Progenitor cell of endocrine pancreas (in vitro differentiated cells): ENCODE data around the gene NEDD1. TPM values are rescaled to one million over a fixed set of nuclear protein-coding genes. Genes with fewer than 3 reads are reported as not detected.

Experiments
- DNase-seq: peaks from one replicate; pipeline ENCODE4 v3.0.0; 2021; ENCODE audit warnings: low spot score; ENCODE audit not compliant: unreplicated experiment
- H3K27ac Mint-ChIP-seq: 2 replicates; pipeline ENCODE4 v1.8.0; 2021; ENCODE audit warnings: mild to moderate bottlenecking, moderate library complexity, mixed read lengths
- H3K27me3 Mint-ChIP-seq: 2 replicates; pipeline ENCODE4 v1.8.0; 2021; ENCODE audit warnings: mixed read lengths
- H3K36me3 Mint-ChIP-seq: 2 replicates; pipeline ENCODE4 v1.8.0; 2022; ENCODE audit warnings: mixed read lengths; ENCODE audit not compliant: insufficient read depth
- H3K4me1 Mint-ChIP-seq: 2 replicates; pipeline ENCODE4 v1.8.0; 2021; ENCODE audit warnings: low read depth, mixed read lengths
- H3K4me3 Mint-ChIP-seq: 2 replicates; pipeline ENCODE4 v1.8.0; 2021; ENCODE audit warnings: low read depth, mild to moderate bottlenecking, moderate library complexity, mixed read lengths
- H3K9me3 Mint-ChIP-seq: 2 replicates; pipeline ENCODE4 v1.8.0; 2021; ENCODE audit warnings: low read depth, mixed read lengths
- total RNA-seq: library from RNA; stranded (reverse); gene quantifications from 2 replicates; pipeline ENCODE4 v1.2.1, GENCODE V29; 2021
- TF ChIP-seq, protein P1 (sequence below): fragments of 200-600 bp; sonication (generic); IDR thresholded peaks from one replicate; pipeline ENCODE4 v1.5.0; 2021; ENCODE audit warnings: antibody characterized with exemption, mild to moderate bottlenecking; ENCODE audit not compliant: unreplicated experiment

Gene NEDD1
- total RNA-seq, 1 donor from 2014 or later = 24.3 TPM

DNA sequence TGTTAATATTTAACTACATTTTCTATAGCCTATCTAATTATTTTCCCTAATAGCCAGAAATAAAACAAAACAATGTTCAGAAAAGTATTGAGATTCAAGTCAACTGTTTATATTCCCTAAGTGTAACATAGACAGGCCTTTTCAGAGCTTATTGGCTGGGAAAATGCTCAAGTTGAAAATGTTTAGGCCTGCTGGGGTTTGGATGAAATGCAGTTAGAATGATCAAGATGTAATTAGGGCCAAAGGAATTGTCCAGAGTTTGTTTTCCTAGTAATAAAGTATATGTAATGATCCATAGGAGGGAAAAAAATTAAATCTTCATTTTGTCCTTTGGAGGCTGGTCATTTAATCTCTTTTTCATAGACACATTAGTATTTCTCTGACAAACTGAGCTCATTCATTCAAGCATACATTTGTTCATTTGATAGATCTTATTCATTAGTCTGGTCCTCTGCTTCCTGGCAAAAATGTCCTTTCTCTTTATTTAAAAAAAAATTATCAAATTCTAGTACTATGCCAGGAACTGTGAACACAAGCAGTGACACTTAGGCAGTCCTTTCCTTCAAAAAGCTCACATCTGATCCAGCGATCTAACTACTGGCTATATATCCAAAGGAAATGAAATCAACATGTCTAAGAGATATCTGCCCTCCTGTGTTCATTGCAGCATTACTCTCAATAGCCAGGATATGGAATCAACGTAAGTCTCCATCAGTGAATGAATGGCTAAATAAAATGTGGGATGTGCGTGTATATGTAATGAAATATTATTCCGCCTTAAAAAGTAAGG is 40.1 kb upstream of the NEDD1 start:
- Mint-ChIP-seq H3K4me1 (peaks cover 2% of the 10 kb centered on the region), H3K27ac (no peak overlapping the region), H3K36me3 (no peaks in the 10 kb centered on the region), H3K27me3 (no peaks in the 10 kb centered on the region), H3K4me3 (no peak overlapping the region), H3K9me3 (no peaks in the 10 kb centered on the region)
- no peak for DNase-seq
- TF ChIP-seq, protein P1, sequence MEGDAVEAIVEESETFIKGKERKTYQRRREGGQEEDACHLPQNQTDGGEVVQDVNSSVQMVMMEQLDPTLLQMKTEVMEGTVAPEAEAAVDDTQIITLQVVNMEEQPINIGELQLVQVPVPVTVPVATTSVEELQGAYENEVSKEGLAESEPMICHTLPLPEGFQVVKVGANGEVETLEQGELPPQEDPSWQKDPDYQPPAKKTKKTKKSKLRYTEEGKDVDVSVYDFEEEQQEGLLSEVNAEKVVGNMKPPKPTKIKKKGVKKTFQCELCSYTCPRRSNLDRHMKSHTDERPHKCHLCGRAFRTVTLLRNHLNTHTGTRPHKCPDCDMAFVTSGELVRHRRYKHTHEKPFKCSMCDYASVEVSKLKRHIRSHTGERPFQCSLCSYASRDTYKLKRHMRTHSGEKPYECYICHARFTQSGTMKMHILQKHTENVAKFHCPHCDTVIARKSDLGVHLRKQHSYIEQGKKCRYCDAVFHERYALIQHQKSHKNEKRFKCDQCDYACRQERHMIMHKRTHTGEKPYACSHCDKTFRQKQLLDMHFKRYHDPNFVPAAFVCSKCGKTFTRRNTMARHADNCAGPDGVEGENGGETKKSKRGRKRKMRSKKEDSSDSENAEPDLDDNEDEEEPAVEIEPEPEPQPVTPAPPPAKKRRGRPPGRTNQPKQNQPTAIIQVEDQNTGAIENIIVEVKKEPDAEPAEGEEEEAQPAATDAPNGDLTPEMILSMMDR = no peak

DNA sequence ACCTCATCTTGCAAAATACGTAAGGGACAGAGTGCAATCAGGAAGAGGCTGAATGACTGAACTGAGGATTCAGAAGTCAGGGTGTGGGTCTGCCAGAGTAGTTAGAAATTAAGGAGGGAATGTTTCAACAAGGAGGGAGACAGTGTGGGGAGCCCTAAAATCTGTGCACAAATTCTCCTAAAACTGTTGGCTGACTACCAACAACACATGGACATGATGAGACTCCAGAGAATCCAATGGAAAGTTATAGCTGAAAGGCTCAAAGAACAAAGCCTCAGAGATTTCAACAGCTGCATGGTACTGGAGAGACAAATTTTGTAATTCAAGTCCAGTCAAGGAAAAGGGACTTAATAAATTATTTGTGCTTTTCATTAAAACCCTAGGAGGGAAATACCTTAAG is 36.1 kb upstream of the NEDD1 start:
- DNase-seq = no peak
- Mint-ChIP-seq H3K27me3 (no peaks in the 10 kb centered on the region), H3K9me3 (peaks cover 3% of the 10 kb centered on the region), H3K4me1 (no peaks in the 10 kb centered on the region), H3K4me3 (no peak overlapping the region), H3K36me3 (no peaks in the 10 kb centered on the region), H3K27ac (no peak overlapping the region)
- TF ChIP-seq, protein P1 = no peak

DNA sequence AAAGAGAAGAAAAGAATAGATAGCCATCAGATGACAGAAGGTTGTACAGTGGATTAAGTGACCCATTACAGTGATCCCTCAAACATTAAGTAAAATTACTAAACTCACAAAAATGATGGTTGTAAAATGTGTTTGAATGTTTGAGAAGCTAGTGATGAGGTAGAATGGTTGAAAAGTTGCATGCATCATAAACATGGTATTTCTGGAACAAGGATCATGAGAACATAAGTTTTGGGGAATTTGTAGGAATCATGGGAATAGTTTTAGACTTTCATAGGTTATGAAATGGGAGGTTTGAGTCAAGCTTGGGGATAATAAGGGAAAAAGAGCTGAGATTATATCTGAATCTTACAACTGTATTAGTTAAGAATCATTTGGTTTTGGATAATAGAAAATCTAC is 34.1 kb upstream of the NEDD1 start:
- peaks cover 3% of the 10 kb centered on the region for H3K9me3 Mint-ChIP-seq
- peaks cover 4% of the 10 kb centered on the region for H3K27me3 Mint-ChIP-seq
- no peak for DNase-seq
- no peaks in the 10 kb centered on the region for H3K4me1 Mint-ChIP-seq
- TF ChIP-seq, protein P1 = no peak
- no peak overlapping the region for H3K27ac Mint-ChIP-seq
- no peak overlapping the region for H3K4me3 Mint-ChIP-seq
- H3K36me3 Mint-ChIP-seq = no peaks in the 10 kb centered on the region

DNA sequence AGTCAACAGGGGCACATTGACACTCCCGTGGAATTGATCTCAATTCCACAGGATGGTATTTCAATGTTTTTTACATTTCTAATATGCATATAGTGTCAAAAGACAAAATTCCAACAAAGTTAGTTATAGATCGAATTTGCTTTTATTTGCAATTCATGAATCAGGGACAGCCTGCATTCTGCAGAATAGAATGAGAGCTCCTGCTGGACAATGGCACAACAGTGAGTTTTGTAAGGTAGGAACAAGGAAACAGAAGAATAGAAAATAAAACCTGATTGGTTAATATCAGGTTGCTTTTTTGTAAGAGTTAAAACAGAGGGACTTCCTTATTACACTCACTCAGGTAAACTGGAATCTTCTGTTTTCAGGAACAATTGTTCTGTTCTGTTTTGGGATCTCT is 32.8 kb upstream of the NEDD1 start:
- TF ChIP-seq, protein P1 = no peak
- H3K27me3 Mint-ChIP-seq = peaks cover 4% of the 10 kb centered on the region
- no peak for DNase-seq

DNA sequence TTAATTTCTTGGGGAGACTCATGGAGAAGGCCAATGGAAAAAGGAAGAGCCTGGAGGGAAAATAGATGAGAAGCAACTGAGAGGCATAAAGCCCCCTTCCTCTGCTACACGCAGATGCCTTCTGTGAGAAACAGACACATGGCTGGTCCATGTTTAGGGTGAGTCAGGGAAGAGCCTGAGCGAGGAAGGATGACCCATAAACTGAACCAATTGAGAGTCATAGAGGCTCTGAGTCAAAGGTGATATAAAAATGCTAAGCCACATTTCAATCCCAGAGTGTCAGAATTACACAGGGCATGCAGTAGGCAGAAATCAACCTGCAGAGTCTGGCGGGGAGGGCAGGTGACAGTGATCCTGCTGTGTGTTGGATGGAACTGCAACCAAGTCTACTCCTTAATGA is 30.1 kb upstream of the NEDD1 start:
- peaks cover 9% of the 10 kb centered on the region for H3K9me3 Mint-ChIP-seq
- H3K27ac Mint-ChIP-seq = no peak overlapping the region
- DNase-seq = no peak
- peaks cover 4% of the 10 kb centered on the region for H3K27me3 Mint-ChIP-seq
- no peaks in the 10 kb centered on the region for H3K36me3 Mint-ChIP-seq
- TF ChIP-seq, protein P1 = no peak
- no peaks in the 10 kb centered on the region for H3K4me1 Mint-ChIP-seq
- H3K4me3 Mint-ChIP-seq = no peak overlapping the region

More for the DNA sequence above, 32.8 kb upstream of the NEDD1 start:
- Mint-ChIP-seq H3K36me3 (no peaks in the 10 kb centered on the region), H3K4me3 (no peak overlapping the region), H3K9me3 (peaks cover 3% of the 10 kb centered on the region), H3K4me1 (no peaks in the 10 kb centered on the region), H3K27ac (no peak overlapping the region)
